ENCODE results near the gene PTPRU.

Gene PTPRU

GRCh38 chr1:29243871-29244200 lies 7.5 kb downstream of the PTPRU start:
- no peak for DNase-seq (ENCODE audit: low read depth in 1 of 2, low spot score in 1 of 2)

DNA sequence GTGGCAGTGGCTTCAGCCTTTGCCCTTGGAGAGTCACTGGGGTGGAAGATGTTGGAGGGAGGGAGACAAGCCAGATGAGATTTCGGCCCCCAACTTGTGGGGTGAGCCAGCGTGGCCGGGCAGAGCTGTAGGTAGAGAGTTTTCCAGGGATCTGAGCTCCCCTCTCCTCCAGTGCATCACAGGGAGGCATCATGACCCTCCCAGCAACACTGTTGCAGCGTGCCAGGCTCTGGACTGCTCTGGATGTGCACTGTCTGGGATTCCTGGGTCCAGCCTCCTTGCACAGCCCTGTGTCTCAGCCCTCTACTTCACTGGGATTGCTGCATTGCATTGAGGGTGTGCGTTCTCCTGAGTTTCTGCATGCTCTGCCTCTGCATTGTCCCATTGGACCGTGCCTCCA lies 8.9 kb downstream of the PTPRU start:
- no peak for DNase-seq (ENCODE audit: low read depth in 1 of 2, low spot score in 1 of 2)

DNA sequence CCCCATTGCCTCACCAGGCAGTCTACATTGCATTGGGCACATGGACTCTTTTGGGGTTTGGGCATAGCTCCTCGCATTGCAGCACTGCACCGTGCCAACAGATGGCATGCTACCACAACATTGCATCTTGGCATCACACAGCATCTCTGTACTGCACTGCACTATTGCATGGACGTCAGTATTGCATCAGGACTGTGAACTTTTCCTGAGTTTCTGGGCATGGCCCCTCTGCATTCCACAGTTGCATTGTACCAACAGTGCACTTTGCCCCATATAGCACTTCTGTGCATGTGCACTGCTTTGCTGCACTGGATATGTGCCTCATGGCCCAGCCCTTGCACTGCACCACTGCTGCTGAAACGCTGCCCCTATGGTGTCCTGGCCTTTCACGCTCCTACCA lies 9.6 kb downstream of the PTPRU start:
- no peak for DNase-seq (ENCODE audit: low read depth in 1 of 2, low spot score in 1 of 2)

DNA sequence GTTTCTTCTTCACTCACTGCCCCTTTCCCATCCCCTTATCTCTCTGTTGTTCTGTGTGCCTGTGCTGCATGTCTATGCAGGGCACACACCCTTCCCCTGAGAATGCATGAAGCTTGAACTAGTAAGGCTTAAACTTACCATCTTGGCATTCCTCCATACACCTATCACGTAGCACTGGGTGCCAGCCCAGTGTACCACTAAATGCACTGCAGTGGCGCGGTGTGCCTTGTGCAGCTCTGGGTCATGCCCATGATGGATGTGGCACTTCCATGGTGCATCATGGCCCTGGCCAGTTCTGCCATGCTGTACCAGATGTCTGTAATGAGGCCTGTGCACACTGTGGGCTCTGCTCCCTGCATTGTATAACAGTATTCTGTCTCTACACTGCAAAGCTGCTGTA lies 10.7 kb downstream of the PTPRU start:
- no peak for DNase-seq (ENCODE audit: low read depth in 1 of 2, low spot score in 1 of 2)

DNA sequence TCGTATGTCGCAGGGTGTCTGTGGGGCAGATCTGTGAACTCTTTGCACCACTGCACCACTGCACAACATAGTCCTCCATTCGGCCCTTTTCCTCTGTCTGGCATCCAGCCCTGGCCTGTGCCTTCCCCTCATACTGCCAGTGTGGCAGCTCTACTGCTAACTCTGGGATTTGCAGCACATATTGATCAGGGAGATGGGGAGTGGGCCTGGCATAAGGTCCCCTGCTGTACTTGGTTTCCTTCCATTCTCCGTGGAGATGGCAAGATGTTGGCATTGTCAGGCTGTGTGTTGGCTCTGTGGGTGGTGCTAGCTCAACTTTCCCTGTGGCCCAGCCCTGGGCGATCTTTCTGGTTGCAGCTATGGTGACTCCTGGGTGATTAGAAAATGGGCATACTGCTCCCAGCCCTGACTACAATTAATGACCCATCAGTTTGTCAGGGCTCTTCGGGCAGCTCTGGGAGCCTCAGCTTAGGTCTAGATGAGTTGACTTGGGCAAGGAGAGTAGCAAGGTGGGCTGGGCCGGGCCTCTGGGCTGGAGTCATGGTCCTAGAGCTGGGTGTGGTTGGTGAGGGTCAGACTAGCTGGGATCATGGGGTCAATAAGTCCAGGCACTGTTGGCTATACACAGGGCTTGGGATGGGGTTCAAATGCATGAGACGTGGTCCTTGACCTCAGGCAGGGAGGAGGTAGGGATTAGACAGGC lies 11.4 kb downstream of the PTPRU start:
- no peak for DNase-seq (ENCODE audit: low read depth in 1 of 2, low spot score in 1 of 2)

DNA sequence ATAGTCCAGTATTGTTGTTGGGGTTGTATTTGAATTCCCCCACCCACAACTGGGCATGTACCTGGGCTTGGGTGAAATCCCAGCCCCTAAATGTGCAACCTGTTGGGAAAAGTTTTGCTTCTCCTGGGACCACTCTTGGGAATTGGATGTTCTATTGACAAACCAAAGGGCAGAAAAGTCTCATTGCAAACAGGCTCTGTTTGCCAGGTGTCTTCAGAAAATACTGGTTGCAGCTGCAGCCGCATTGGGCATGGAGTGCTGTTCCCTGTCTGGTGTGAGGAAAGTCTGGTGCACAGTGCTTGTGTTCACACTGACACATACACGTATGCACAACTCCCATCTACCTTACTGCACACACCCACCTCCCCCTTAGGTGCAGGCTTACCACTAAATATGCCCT lies 12.1 kb downstream of the PTPRU start:
- DNase-seq (ENCODE audit: low read depth in 1 of 2, low spot score in 1 of 2) = no peak

- no peak for DNase-seq (ENCODE audit: low read depth in 1 of 2, low spot score in 1 of 2)
These were observed 12.9 kb downstream of the PTPRU start for GRCh38 chr1:29249170-29249691.

GRCh38 chr1:29249951-29250581 lies 13.7 kb downstream of the PTPRU start:
- DNase-seq (ENCODE audit: low read depth in 1 of 2, low spot score in 1 of 2) = no peak

- no peak for DNase-seq (ENCODE audit: low read depth in 1 of 2, low spot score in 1 of 2)
These were observed 15.1 kb downstream of the PTPRU start for GRCh38 chr1:29251164-29252124.

DNA sequence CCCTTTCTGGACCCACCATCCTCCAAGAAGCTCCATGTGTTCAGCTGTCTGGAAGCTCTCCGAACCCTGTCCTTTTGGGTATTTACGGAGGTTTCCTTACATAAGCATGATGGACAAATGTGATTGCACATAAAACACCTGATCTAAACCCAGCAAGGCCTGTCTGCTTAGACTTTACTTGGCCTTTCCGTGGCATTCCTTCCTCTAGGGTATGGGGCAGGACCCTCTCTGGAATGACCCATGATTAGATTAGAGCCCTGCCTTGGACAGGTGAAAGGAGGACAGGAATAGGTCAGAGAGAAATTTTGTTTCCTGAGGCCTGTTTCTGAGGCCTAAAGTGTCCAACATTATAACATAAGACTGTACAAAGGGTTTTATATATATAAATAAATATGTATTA lies 16.9 kb downstream of the PTPRU start:
- no peak for DNase-seq (ENCODE audit: low read depth in 1 of 2, low spot score in 1 of 2)

GRCh38 chr1:29254346-29254745 lies 18.0 kb downstream of the PTPRU start:
- no peak for DNase-seq (ENCODE audit: low read depth in 1 of 2, low spot score in 1 of 2)

DNA sequence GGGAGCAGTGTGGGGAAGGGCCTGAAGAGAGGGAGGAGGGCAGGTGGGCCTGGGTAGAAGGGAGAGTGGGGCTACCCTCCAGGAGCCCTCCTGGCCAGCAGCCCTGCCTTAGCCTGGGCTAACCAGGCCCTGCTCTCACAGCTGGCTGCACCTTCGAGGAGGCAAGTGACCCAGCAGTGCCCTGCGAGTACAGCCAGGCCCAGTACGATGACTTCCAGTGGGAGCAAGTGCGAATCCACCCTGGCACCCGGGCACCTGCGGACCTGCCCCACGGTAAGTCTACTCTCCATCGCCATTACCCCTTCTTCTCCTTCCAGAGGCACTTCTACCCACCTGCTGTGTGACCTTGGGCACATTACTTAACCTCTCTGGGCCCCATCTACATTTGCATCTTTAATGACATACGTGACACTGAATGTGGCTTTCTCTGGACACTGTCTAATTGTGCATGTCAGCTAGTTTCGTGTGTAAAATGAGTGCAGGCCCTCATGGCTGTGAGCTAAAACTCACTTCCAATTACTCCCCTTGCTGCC lies 18.9 kb downstream of the PTPRU start:
- no peak for DNase-seq (ENCODE audit: low read depth in 1 of 2, low spot score in 1 of 2)

GRCh38 chr1:29256394-29256793 lies 20.1 kb downstream of the PTPRU start:
- DNase-seq (ENCODE audit: low read depth in 1 of 2, low spot score in 1 of 2) = no peak

- no peak for DNase-seq (ENCODE audit: low read depth in 1 of 2, low spot score in 1 of 2)
These were observed 20.9 kb downstream of the PTPRU start for GRCh38 chr1:29256979-29257804.

DNA sequence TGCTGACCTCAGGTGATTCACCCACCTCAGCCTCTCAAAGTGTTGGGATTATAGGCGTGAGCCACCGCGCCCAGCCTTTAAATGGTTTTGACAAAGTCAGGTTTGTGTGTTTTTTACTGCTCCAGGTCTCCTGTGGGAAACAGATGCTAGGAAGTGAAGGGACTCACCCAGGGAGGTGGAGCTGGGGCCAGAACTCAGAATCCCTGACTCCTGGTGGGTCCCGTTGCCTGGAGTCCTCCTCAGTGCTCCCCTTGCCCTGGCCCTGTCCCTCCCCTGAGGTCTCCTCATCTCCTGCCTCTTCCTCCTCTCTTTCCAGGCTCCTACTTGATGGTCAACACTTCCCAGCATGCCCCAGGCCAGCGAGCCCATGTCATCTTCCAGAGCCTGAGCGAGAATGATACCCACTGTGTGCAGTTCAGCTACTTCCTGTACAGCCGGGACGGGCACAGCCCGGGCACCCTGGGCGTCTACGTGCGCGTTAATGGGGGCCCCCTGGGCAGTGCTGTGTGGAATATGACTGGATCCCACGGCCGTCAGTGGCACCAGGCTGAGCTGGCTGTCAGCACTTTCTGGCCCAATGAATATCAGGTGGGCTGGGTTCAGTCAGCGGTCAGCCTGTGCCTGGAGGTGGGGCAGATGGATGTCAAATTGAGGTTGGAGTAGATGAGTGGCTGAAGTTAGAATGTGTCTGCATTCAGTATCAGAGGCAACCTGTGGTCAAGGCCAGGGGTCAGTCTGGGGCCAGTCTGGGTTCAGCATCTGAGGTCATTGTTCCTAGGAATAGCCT lies 22.1 kb downstream of the PTPRU start:
- no peak for DNase-seq (ENCODE audit: low read depth in 1 of 2, low spot score in 1 of 2)

- no peak for DNase-seq (ENCODE audit: low read depth in 1 of 2, low spot score in 1 of 2)
These were observed 22.9 kb downstream of the PTPRU start for GRCh38 chr1:29258976-29259801.

DNA sequence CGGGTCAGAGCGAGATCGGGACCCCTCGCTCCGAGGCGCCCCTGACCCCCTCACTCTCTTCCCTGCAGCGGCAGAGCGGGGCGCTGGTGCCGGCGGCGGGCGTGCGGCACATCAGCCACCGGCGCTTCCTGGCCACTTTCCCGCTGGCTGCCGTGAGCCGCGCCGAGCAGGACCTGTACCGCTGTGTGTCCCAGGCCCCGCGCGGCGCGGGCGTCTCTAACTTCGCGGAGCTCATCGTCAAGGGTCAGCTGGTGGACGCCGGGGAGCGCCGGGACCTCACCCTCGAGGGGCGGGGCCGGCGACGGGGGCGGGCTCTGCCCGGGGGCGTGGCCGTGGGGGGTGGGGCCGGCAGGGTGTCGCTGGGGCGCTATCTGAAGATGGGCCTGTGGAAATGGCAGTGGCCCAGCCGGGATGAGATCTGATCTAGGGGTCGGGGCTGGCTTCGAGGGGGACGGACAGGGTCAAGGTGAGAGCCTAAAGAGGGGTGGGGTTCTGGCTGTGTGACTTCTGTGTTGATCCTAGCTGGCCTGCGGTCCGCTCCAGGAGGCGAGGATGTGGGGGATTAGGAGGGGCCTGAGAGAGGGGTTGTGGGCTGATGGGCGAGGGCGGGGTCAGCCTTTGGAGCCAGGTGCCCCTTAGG lies 23.6 kb downstream of the PTPRU start:
- no peak for DNase-seq (ENCODE audit: low read depth in 1 of 2, low spot score in 1 of 2)

- no peak for DNase-seq (ENCODE audit: low read depth in 1 of 2, low spot score in 1 of 2)
These were observed 24.2 kb downstream of the PTPRU start for GRCh38 chr1:29260531-29260930.

Data from activated T-helper 1 cell treated with anti-CD3 and anti-CD28 coated beads, Interleukin-2, amount 50 U/mL, for 16 hours (primary cell).